ENCODE data around the gene TTLL9.
"Not testable (repeated sequence)": the region's sequence is repeated elsewhere in the genome, so short reads cannot be mapped to it uniquely, and the experiment has no call there.

TTLL9 gene

GRCh38 chr20:31921480-31921879, 51.0 kb downstream of the TTLL9 start:
- not testable (repeated sequence) for DNase-seq

- no peak for DNase-seq
Measured at GRCh38 chr20:31922181-31922580, 51.7 kb downstream of the TTLL9 start.

GRCh38 chr20:31922588-31922987, 52.2 kb downstream of the TTLL9 start:
- DNase-seq: no peak

GRCh38 chr20:31923388-31924331, 53.2 kb downstream of the TTLL9 start:
- no peak for DNase-seq

GRCh38 chr20:31924561-31924960, 54.1 kb downstream of the TTLL9 start:
- DNase-seq: no peak

- no peak for DNase-seq
Measured at GRCh38 chr20:31925631-31926030, 55.2 kb downstream of the TTLL9 start.

- DNase-seq: no peak
Measured at GRCh38 chr20:31926493-31926892, 56.1 kb downstream of the TTLL9 start.

GRCh38 chr20:31927627-31928159, 57.3 kb downstream of the TTLL9 start:
- DNase-seq: no peak

- DNase-seq: not testable (repeated sequence)
Measured at GRCh38 chr20:31929631-31930030, 59.2 kb downstream of the TTLL9 start.

- no peak for DNase-seq
Measured at GRCh38 chr20:31930779-31931178, 60.3 kb downstream of the TTLL9 start.

GRCh38 chr20:31933698-31934097, 63.3 kb downstream of the TTLL9 start:
- no peak for DNase-seq

- no peak for DNase-seq
Measured at GRCh38 chr20:31934491-31934890, 64.1 kb downstream of the TTLL9 start.

- no peak for DNase-seq
Measured at GRCh38 chr20:31934968-31935764, 64.7 kb downstream of the TTLL9 start.

- DNase-seq: no peak
Measured at GRCh38 chr20:31936420-31936819, 66.0 kb downstream of the TTLL9 start.

- no peak for DNase-seq
Measured at GRCh38 chr20:31937820-31938219, 67.4 kb downstream of the TTLL9 start.

GRCh38 chr20:31939661-31940060, 69.2 kb downstream of the TTLL9 start:
- DNase-seq: no peak

- DNase-seq: no peak
Measured at GRCh38 chr20:31943052-31943471, 72.6 kb downstream of the TTLL9 start.

- no peak for DNase-seq
Measured at GRCh38 chr20:31945319-31945718, 74.9 kb downstream of the TTLL9 start.

GRCh38 chr20:31945785-31946184, 75.4 kb downstream of the TTLL9 start:
- DNase-seq: no peak

- DNase-seq: no peak
Measured at GRCh38 chr20:31948008-31948407, 77.6 kb downstream of the TTLL9 start.

GRCh38 chr20:31949877-31950646, 79.6 kb downstream of the TTLL9 start:
- DNase-seq: no peak

- DNase-seq: no peak
Measured at GRCh38 chr20:31951203-31951529, 80.7 kb downstream of the TTLL9 start.

Measured in activated CD8-positive, alpha-beta memory T cell treated with anti-CD3 and anti-CD28 coated beads, Interleukin-2, amount 50 U/mL, for 4 hours (primary cell).